MM.1S (cell line): ENCODE measurements around the gene DMKN.

Source experiments
- DNase-seq: peaks from one replicate; pipeline ENCODE4 v3.0.0-alpha.2; 2015
- H2AFZ ChIP-seq: fragments of 300-600 bp; sonication (generic); 2 replicates; pipeline ENCODE4 v1.6.0; 2016; ENCODE audit warnings: antibody characterized with exemption, low read length
- H3F3A ChIP-seq: fragments of 300-600 bp; sonication (generic); 2 replicates; pipeline ENCODE4 v1.6.1; 2016; ENCODE audit warnings: mild to moderate bottlenecking, antibody characterized with exemption, low read length, moderate library complexity, mixed read lengths; ENCODE audit not compliant: insufficient read depth
- H3K27ac ChIP-seq: fragments of 300-600 bp; sonication (generic); 2 replicates; pipeline ENCODE4 v1.5.1; 2016; ENCODE audit warnings: mild to moderate bottlenecking, low read length
- H3K27me3 ChIP-seq: fragments of 300-600 bp; sonication (generic); replicated peaks from 2 replicates; pipeline ENCODE4 v1.6.0; 2016; ENCODE audit warnings: low read length; ENCODE audit not compliant: insufficient read depth
- H3K36me3 ChIP-seq: fragments of 300-600 bp; sonication (generic); replicated peaks from 2 replicates; pipeline ENCODE4 v1.6.1; 2016; ENCODE audit warnings: mild to moderate bottlenecking, low read length, mixed read lengths; ENCODE audit not compliant: insufficient read depth
- H3K4me1 ChIP-seq: fragments of 300-600 bp; sonication (generic); 2 replicates; pipeline ENCODE4 v1.6.1; 2016; ENCODE audit warnings: low read length, mixed read lengths
- H3K4me2 ChIP-seq: fragments of 300-600 bp; sonication (generic); 2 replicates; pipeline ENCODE4 v1.6.0; 2016; ENCODE audit warnings: low read depth, low read length
- H3K4me3 ChIP-seq: fragments of 300-600 bp; sonication (generic); 2 replicates; pipeline ENCODE4 v1.5.1; 2016; ENCODE audit warnings: low read length, mixed read lengths
- H3K79me2 ChIP-seq: fragments of 300-600 bp; sonication (generic); 2 replicates; pipeline ENCODE4 v1.6.1; 2016; ENCODE audit warnings: mixed run types, low read length, mixed read lengths
- H3K9ac ChIP-seq: fragments of 300-600 bp; sonication (generic); 2 replicates; pipeline ENCODE4 v1.6.1; 2016; ENCODE audit warnings: low read length, mixed read lengths
- H3K9me2 ChIP-seq: fragments of 300-600 bp; sonication (generic); replicated peaks from 2 replicates; pipeline ENCODE4 v1.6.1; 2016; ENCODE audit warnings: mild to moderate bottlenecking, low read length, mixed read lengths; ENCODE audit not compliant: insufficient read depth
- H3K9me3 ChIP-seq: fragments of 300-600 bp; sonication (generic); replicated peaks from 2 replicates; pipeline ENCODE4 v1.6.1; 2016; ENCODE audit warnings: mild to moderate bottlenecking, low read length, mixed read lengths; ENCODE audit not compliant: insufficient read depth
- H4K20me1 ChIP-seq: fragments of 300-600 bp; sonication (generic); 2 replicates; pipeline ENCODE4 v1.6.1; 2016; ENCODE audit warnings: mild to moderate bottlenecking, low read length, moderate library complexity, mixed read lengths; ENCODE audit not compliant: insufficient read depth
- EZH2 ChIP-seq: fragments of 300-600 bp; sonication (generic); optimal IDR thresholded peaks from 2 replicates; pipeline ENCODE3; 2017; ENCODE audit warnings: low read depth, mild to moderate bottlenecking, antibody characterized with exemption, low read length, mixed read lengths
- EZH2phosphoT487 ChIP-seq: fragments of 300-600 bp; sonication (generic); IDR thresholded peaks from 2 replicates; pipeline ENCODE4 v1.6.1; 2018; ENCODE audit warnings: antibody characterized with exemption, low read length
- TF ChIP-seq, protein P1 (sequence below): fragments of 300-600 bp; sonication (generic); IDR thresholded peaks from 2 replicates; pipeline ENCODE4 v1.5.1; 2016; ENCODE audit warnings: antibody characterized with exemption, low read length, mixed read lengths

DMKN gene

DNA sequence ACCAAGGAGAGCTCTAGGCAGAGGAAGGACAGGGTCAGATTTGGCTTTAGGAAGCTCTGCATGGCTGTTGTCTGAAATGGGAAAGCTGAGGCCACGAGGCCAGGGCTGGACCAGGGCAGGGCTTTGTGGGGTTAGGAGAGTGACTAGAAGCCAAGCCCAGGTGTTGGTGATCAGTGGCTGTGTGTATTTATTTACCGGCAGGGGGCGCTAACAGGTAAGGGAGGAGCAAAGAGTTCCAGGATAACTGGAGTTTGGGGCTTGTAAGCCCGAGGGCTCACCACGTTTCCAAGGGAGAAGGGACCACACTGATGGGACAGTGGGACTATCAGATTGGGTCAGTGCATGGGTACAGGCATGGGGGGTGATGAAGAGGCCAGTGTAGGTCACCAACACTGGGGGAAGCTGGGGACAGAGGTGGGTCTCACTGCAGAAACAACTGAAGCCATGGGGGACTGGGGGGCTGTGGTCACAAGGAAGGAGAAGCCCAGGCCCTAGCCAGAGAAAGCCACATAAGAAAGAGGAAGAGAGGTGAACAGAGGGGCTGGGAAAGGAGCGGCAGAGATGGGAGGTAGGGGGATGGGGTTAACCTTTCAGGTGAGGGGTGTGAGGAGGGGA lies 35.8 kb upstream of the DMKN start:
- peaks cover 11% of the 10 kb centered on the region for H3K4me1 ChIP-seq

GRCh38 chr19:35546532-35546931 lies 33.1 kb upstream of the DMKN start:
- H3K9ac ChIP-seq = peak overlapping the region; percentile 90; the same call in 1 of the 2 replicates
- peak overlapping the region; percentile 93 for H3K4me2 ChIP-seq
- H3K9me3 ChIP-seq = no peaks in the 10 kb centered on the region
- H3K9me2 ChIP-seq = no peaks in the 10 kb centered on the region
- peak overlapping the region; percentile 82 for H3K4me3 ChIP-seq
- no peaks in the 10 kb centered on the region for H3K36me3 ChIP-seq
- peaks cover 11% of the 10 kb centered on the region for H3K4me1 ChIP-seq
- H3K79me2 ChIP-seq = peaks cover 30% of the 10 kb centered on the region
- no peak overlapping the region for H3K27ac ChIP-seq
- H2AFZ ChIP-seq = no peak overlapping the region
- H4K20me1 ChIP-seq = no peaks in the 10 kb centered on the region
- DNase-seq = no peak
- TF ChIP-seq EZH2 = no peak
- TF ChIP-seq, protein P1, sequence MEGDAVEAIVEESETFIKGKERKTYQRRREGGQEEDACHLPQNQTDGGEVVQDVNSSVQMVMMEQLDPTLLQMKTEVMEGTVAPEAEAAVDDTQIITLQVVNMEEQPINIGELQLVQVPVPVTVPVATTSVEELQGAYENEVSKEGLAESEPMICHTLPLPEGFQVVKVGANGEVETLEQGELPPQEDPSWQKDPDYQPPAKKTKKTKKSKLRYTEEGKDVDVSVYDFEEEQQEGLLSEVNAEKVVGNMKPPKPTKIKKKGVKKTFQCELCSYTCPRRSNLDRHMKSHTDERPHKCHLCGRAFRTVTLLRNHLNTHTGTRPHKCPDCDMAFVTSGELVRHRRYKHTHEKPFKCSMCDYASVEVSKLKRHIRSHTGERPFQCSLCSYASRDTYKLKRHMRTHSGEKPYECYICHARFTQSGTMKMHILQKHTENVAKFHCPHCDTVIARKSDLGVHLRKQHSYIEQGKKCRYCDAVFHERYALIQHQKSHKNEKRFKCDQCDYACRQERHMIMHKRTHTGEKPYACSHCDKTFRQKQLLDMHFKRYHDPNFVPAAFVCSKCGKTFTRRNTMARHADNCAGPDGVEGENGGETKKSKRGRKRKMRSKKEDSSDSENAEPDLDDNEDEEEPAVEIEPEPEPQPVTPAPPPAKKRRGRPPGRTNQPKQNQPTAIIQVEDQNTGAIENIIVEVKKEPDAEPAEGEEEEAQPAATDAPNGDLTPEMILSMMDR = no peak
- no peak for TF ChIP-seq EZH2phosphoT487
- H3K27me3 ChIP-seq = no peaks in the 10 kb centered on the region
- H3F3A ChIP-seq = no peaks in the 10 kb centered on the region

More for the DNA sequence above, 35.8 kb upstream of the DMKN start:
- no peak overlapping the region for H2AFZ ChIP-seq
- no peaks in the 10 kb centered on the region for H3F3A ChIP-seq
- H3K9me3 ChIP-seq = no peaks in the 10 kb centered on the region
- TF ChIP-seq, protein P1 = peak; percentile 87
- TF ChIP-seq EZH2 = no peak
- no peak for TF ChIP-seq EZH2phosphoT487
- no peak overlapping the region for H3K4me3 ChIP-seq
- H3K36me3 ChIP-seq = no peaks in the 10 kb centered on the region
- DNase-seq = peak; percentile 55
- no peak overlapping the region for H3K9ac ChIP-seq
- H3K79me2 ChIP-seq = peaks cover 24% of the 10 kb centered on the region
- H4K20me1 ChIP-seq = no peaks in the 10 kb centered on the region
- no peak overlapping the region for H3K27ac ChIP-seq
- H3K9me2 ChIP-seq = no peaks in the 10 kb centered on the region
- no peak overlapping the region for H3K4me2 ChIP-seq
- peaks cover 17% of the 10 kb centered on the region for H3K27me3 ChIP-seq

- H2AFZ ChIP-seq = peak overlapping the region; percentile 96
Measured at GRCh38 chr19:35545855-35546381, 32.5 kb upstream of the DMKN start.

More at GRCh38 chr19:35545855-35546381, 32.5 kb upstream of the DMKN start:
- Histone ChIP-seq H3K9me2 (no peaks in the 10 kb centered on the region), H3K9me3 (no peaks in the 10 kb centered on the region), H3K4me3 (peak overlapping the region; percentile 82), H4K20me1 (no peaks in the 10 kb centered on the region), H3K27me3 (no peaks in the 10 kb centered on the region), H3K4me1 (peaks cover 11% of the 10 kb centered on the region), H3K9ac (peak overlapping the region; percentile 90), H3K36me3 (no peaks in the 10 kb centered on the region), H3K4me2 (peak overlapping the region; percentile 93), H3K27ac (peak overlapping the region; percentile 11; the same call in 1 of the 2 replicates), H3F3A (no peaks in the 10 kb centered on the region), H3K79me2 (peaks cover 30% of the 10 kb centered on the region)
- peak; percentile 52 for DNase-seq
- TF ChIP-seq, protein P1 = no peak
- TF ChIP-seq EZH2 = no peak
- no peak for TF ChIP-seq EZH2phosphoT487
